ENCODE results near the gene LPP. TPM values are rescaled to one million over a fixed set of nuclear protein-coding genes. Genes with fewer than 3 reads are reported as not detected.

The LPP gene
- total and polyA plus RNA-seq, 10 of the 15 experiments (the other 5 are each of a cell fraction or from before 2014, with no cell fraction given), result under 0.01 to 0.62 (median 0.03) TPM

GRCh38 chr3:188721990-188722389 lies 568.0 kb downstream of the LPP start (continued):
- no peak for TF ChIP-seq PBX3 (IDR thresholded peaks at IDR 0.05; ENCODE audit: insufficient replicate concordance, low read depth, low read length)
- TF ChIP-seq NR2C2 (IDR thresholded peaks at IDR 0.05; ENCODE audit: borderline replicate concordance, control insufficient read depth, insufficient read length, low read depth), result no peak
- TF ChIP-seq PRDM15 (CRISPR knock-in tag; IDR thresholded peaks at IDR 0.05), result no peak
- no peak for TF ChIP-seq HSF1 (IDR thresholded peaks at IDR 0.05; ENCODE audit: low read depth, low read length)
- TF ChIP-seq E2F4 (IDR thresholded peaks at IDR 0.05; ENCODE audit: low read depth, low read length), result no peak
- no peak for TF ChIP-seq SP1 (IDR thresholded peaks at IDR 0.05; ENCODE audit: low read depth, low read length)
- TF ChIP-seq NR2F1 (conservative IDR thresholded peaks at IDR 0.05), result no peak
- no peak for TF ChIP-seq IRF4 (IDR thresholded peaks at IDR 0.05; ENCODE audit: low read depth, low read length)
- no peak for TF ChIP-seq ELK1 (IDR thresholded peaks at IDR 0.05; ENCODE audit: low read depth, low read length)
- TF ChIP-seq STAT1 (conservative IDR thresholded peaks at IDR 0.05), result no peak
- TF ChIP-seq ZNF217 (IDR thresholded peaks at IDR 0.05), result no peak

Data from GM12878 (cell line).